Thoracic aorta (tissue), 2 donors: ENCODE measurements around the gene PHF5A. TPM values are rescaled to one million over a fixed set of nuclear protein-coding genes. Genes with fewer than 3 reads are reported as not detected.

Experiments used
- ATAC-seq: fragments of 150-250 bp; one replicate; pipeline ENCODE4 v1.8.0; 2017; ENCODE audit warnings: low read depth; ENCODE audit not compliant: insufficient number of reproducible peaks, low FRiP score
- DNase-seq: peaks from one replicate; pipeline ENCODE4 v3.0.0-alpha.2; 2020; ENCODE audit warnings: low spot score
- H3K27ac ChIP-seq, 2 donors: fragments of 200-600 bp; sonication (generic); 1 replicate in 1 of 2; 2 replicates in 1 of 2; pipeline ENCODE4 v1.5.1; 2016; ENCODE audit warnings: mild to moderate bottlenecking in 2 of 2, moderate library complexity in 2 of 2
- H3K27me3 ChIP-seq: fragments of 200-600 bp; sonication (generic); replicated peaks from 2 replicates; pipeline ENCODE4 v1.6.0; 2016; ENCODE audit warnings: mild to moderate bottlenecking; ENCODE audit not compliant: insufficient read depth
- H3K36me3 ChIP-seq: fragments of 200-600 bp; sonication (generic); one replicate; pipeline ENCODE4 v1.5.1; 2016
- H3K4me1 ChIP-seq, 2 donors: fragments of 200-600 bp; sonication (generic); 1 replicate in 1 of 2; 2 replicates in 1 of 2; pipeline versions ENCODE4 v1.5.1 to v1.6.0; 2016; ENCODE audit warnings: low read depth in 2 of 2, mild to moderate bottlenecking in 1 of 2; ENCODE audit not compliant: control insufficient read depth in 1 of 2
- H3K4me3 ChIP-seq: fragments of 200-600 bp; sonication (generic); 2 replicates; pipeline ENCODE4 v1.5.1; 2016; ENCODE audit warnings: mild to moderate bottlenecking
- H3K9me3 ChIP-seq: fragments of 200-600 bp; sonication (generic); 2 replicates; pipeline ENCODE4 v1.5.1; 2016
- total RNA-seq, 2 donors: library from RNA; depleted of rRNA; stranded (reverse); fragments of >200 nt; gene quantifications; one replicate each; pipeline versions ENCODE4 v1.1.0 to v1.2.3, GENCODE V29; 2016
- TF ChIP-seq, protein P1 (sequence below): fragments of 200-600 bp; sonication (generic); IDR thresholded peaks from one replicate; pipeline ENCODE4 v1.5.1; 2019; ENCODE audit warnings: antibody characterized with exemption

PHF5A gene
- total RNA-seq, 2 donors from 2014 or later = 13.8 to 28.7 TPM

DNA sequence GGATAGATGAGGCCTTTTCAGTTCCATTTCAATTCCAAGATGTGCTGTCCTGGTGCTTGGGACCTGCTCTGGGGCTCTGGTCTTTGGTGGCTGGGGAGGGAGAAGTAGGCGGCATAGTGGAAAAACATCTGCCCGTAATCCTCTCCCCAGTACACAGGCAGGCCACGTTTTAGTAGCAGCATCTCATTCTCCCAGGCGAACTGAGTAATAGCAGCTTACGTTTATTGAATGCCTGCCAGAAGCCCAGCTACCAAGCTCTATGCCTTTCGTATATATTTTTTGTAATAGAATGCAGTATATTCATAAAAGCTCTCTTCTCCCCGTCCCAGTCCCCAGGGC lies 11.9 kb upstream of the PHF5A start:
- Histone ChIP-seq H3K4me1 (peaks cover 35 to 58% of the 10 kb centered on the region in 2 donors), H3K27ac (peak overlapping the region; percentile 77 to 93), H3K9me3 (no peaks in the 10 kb centered on the region), H3K4me3 (peak overlapping the region; percentile 36), H3K27me3 (no peaks in the 10 kb centered on the region), H3K36me3 (no peaks in the 10 kb centered on the region)
- no peak for ATAC-seq
- no peak for DNase-seq
- TF ChIP-seq, protein P1, sequence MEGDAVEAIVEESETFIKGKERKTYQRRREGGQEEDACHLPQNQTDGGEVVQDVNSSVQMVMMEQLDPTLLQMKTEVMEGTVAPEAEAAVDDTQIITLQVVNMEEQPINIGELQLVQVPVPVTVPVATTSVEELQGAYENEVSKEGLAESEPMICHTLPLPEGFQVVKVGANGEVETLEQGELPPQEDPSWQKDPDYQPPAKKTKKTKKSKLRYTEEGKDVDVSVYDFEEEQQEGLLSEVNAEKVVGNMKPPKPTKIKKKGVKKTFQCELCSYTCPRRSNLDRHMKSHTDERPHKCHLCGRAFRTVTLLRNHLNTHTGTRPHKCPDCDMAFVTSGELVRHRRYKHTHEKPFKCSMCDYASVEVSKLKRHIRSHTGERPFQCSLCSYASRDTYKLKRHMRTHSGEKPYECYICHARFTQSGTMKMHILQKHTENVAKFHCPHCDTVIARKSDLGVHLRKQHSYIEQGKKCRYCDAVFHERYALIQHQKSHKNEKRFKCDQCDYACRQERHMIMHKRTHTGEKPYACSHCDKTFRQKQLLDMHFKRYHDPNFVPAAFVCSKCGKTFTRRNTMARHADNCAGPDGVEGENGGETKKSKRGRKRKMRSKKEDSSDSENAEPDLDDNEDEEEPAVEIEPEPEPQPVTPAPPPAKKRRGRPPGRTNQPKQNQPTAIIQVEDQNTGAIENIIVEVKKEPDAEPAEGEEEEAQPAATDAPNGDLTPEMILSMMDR = no peak

DNA sequence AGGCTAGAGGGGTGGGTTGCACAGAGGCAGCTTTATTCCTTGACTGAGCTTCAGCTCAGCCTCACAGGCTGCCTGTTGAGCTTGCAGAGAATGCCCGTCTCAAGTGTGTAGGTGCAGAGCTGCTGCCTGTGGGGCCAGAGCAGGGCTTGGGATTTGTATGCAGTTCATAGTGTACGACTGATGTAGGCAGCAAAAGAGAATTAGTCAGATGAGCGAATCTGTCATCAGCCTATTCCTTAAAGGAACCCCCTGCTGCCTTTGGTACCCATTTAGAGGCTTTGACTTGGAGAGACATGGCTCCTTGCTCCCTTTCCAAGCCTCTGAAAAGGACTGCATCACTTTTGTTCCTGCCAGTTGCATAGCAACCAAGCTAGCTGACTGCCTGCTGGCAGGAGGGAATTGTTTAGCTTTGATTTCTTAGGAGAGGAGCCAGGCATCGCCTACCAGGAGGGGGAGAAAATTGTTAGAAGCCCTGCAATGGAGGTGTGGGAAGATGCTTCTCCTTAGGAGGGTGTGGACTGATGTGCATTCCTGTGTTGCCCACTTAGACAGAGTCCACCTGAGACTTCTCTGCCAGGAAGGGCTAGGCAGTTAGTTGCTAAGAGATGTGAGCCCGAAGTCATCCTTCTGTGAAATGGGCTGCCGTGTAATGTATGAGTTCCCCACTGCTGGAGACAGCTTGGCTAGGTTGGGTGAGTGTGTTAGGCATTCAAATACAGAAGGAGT lies 11.3 kb upstream of the PHF5A start:
- peak overlapping the region; percentile 36 for H3K4me3 ChIP-seq
- H3K27ac ChIP-seq = peak overlapping the region; percentile 77 to 93
- TF ChIP-seq, protein P1 = peak; percentile 19
- peak; percentile 54 for ATAC-seq
- no peaks in the 10 kb centered on the region for H3K27me3 ChIP-seq
- peaks cover 35 to 54% of the 10 kb centered on the region in 2 donors for H3K4me1 ChIP-seq
- no peaks in the 10 kb centered on the region for H3K9me3 ChIP-seq
- H3K36me3 ChIP-seq = no peaks in the 10 kb centered on the region
- DNase-seq = no peak

DNA sequence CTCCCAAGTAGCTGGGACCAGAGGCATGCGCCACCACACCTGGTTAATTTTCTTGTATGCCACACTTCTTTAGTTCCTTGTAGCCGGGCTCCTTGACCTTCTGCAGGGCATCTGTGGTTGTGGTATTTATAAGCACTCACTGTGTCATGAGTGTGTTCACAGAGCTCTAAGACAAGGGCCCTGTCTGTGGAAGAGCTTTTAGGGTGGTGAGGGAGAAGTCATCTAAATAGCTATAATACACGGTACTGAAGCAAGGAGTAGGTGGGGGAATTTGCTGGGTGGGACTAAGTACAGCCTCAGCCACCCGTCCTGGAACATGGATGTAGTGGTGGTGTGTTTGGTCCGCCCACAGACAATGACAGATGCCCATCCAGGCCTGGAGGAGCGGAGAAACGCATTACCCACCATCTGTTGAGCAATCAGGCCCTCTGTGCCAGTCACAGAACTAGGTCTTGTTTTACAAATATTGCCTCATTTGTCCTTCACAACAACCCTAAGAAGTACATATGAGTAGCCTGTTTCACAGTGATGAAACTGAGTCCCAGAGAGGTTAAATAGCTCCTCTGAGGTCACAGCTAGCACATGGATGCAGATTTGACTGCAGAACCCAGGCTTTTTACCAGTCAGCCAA lies 10.5 kb upstream of the PHF5A start:
- DNase-seq = no peak

DNA sequence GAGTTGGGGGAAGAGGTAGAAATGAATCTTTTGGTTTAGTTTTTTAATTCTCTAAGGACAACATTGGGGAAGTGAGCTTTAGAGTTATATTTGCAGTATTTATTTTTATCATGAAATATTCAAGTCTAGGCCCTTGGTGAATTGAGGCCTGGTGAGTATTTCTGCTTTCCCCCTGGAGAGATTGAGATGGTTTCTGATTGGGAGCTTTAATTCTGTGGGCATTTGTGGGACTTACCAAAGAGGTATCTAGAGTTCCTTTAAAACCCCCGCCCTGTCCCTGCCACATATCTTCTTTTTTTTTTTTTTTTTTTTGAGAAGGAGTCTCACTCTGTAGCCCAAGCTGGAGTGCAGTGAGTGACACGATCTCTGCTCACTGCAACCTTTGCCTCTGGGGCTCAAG lies 10.0 kb upstream of the PHF5A start:
- TF ChIP-seq, protein P1 = no peak
- Histone ChIP-seq H3K36me3 (no peaks in the 10 kb centered on the region), H3K9me3 (no peaks in the 10 kb centered on the region), H3K4me3 (no peak overlapping the region), H3K4me1 (peaks cover 31 to 48% of the 10 kb centered on the region in 2 donors), H3K27me3 (no peaks in the 10 kb centered on the region), H3K27ac (peak overlapping the region; percentile 77 to 93)
- DNase-seq (no peak), ATAC-seq (no peak)

More for the DNA sequence above, 10.5 kb upstream of the PHF5A start:
- Histone ChIP-seq H3K4me1 (peaks cover 35 to 53% of the 10 kb centered on the region in 2 donors), H3K27ac (peak overlapping the region; percentile 77 to 93), H3K36me3 (no peaks in the 10 kb centered on the region), H3K4me3 (no peak overlapping the region), H3K9me3 (no peaks in the 10 kb centered on the region), H3K27me3 (no peaks in the 10 kb centered on the region)
- TF ChIP-seq, protein P1 = no peak
- ATAC-seq = no peak

DNA sequence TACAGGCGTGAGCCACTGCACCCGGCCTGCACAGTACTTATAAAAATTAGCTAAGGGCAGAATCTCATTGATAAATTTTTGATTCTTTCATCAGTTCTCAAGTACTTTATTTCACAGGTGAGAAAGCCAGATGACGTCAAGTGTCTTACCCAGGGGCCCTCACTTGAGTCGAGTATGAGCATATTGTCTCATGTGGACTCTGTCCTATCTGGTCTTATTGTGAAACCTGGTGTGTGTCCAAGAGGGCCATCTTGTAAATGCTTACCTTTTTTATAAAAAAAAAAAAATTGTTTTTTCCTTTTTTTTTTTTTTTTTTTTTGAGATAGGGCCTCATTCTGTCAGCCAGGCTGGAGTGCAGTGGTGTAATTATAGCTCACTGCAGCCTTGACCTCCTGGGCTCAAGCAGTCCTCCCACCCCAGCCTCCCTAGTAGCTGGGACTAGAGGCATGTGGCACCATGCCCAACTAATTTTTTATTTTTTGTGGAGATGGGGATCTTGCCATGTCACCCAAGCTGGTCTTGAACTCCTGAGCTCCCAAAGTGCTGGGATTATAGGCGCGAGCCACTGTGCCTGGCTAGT lies 6.5 kb upstream of the PHF5A start:
- H3K27ac ChIP-seq = no peak overlapping the region

More for the DNA sequence above, 6.5 kb upstream of the PHF5A start:
- H3K36me3 ChIP-seq = no peaks in the 10 kb centered on the region
- TF ChIP-seq, protein P1 = no peak
- no peaks in the 10 kb centered on the region for H3K27me3 ChIP-seq
- DNase-seq (no peak), ATAC-seq (no peak)
- H3K4me1 ChIP-seq = peaks cover 8 to 20% of the 10 kb centered on the region in 2 donors
- no peaks in the 10 kb centered on the region for H3K9me3 ChIP-seq
- H3K4me3 ChIP-seq = no peak overlapping the region
